Stimulated activated CD4-positive, alpha-beta T cell treated with anti-CD3 and anti-CD28 coated beads, Interleukin-4, amount 100 ng/mL, for 24 hours (primary cell): Measurements from ENCODE around the gene MMP24OS.

Experiments used
- DNase-seq: peaks from one replicate; pipeline ENCODE4 v3.0.0-alpha.2; 2020

Gene MMP24OS

DNA sequence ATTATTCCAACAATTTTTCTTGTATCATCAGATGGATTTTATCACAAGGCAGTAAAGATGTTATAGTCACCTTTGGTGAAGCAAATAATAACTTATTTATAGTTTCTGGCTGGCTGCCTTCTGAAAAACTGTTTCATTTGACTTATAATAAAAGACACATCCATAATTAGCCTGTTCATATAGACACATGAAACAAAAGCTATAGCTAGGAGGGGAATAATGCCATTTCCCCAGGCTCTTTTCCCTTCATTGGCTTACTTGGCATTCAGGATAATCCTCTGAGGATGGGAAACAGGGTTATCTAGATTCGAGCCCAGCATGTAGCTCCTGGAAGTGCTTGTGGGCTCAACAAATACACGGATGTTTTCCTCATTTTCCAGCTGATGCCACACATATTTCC, 33.9 kb downstream of the MMP24OS start:
- no peak for DNase-seq

DNA sequence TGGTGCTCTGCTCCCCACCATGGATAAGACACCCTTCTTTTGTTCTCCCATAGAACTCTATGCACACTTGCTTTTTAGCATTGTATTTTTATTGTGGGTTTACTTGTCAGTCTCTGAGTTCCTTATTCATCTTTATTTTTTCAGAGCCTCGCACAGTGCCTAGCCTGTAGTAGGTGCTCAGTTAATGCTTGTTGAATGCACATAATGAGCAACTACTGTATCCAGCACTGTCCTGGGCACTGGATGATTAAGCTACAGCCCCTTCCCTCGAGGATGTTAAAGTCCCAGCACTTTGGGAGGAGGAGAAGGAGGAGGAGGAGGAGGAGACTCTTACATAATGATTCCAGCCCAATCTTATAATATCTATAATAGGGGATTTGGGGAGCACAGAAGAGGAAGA, 34.6 kb downstream of the MMP24OS start:
- no peak for DNase-seq

DNA sequence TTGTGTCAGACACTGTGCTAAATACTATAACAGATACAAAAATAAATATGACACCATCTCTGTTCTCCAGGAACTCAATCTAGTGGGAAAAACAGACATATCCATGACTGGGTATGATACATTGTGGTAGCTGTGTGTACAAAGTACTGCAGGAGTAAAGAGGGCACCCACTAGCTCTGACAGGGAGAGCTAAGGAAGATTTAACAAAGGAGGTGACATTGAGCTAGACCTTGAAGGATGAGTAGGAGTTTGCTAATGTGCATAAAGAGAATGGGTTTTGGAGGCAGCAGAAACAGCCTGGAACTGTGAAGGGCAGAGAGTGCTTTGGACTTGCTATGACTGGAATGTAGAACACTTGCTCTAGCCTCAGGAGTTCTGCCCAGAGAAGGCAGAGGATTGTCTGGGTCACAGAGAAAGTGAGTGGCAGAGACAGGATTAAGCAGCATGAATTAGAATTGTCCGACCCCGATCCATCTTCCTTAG, 37.1 kb downstream of the MMP24OS start:
- no peak for DNase-seq

DNA sequence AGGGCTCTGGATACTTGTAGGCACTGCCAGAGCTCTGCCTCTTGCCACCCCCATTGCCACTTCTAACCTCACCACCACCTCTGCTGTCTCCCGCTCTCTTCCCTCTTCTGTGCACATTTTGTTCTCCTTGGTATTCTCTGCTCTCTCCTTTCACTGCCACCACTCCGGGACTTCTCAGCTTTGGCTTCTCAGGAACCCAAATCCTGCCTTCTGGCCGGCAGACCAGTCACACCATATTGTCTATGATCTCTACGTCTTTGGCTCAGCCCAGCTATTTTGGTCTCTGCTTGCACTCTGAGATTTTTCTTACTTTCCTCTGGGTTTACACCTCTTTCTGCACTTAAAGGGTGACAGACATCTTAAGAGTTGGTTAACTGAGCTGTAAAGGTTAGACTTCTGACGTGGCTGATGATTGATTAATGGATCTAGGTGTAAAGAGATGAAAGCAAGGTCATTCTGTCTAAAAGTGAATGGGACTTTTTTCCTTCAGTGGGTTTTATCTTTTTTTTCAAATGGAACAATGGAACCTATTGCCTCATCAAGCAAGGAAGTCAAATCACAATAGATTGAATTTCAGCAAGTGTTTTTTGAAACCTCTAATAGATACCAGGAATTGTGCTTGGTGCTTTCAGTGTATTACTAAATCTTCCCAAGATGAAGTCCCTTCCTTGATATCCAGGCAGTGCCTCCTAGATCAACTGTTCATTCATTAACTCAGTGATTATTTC, 37.7 kb downstream of the MMP24OS start:
- DNase-seq = no peak

DNA sequence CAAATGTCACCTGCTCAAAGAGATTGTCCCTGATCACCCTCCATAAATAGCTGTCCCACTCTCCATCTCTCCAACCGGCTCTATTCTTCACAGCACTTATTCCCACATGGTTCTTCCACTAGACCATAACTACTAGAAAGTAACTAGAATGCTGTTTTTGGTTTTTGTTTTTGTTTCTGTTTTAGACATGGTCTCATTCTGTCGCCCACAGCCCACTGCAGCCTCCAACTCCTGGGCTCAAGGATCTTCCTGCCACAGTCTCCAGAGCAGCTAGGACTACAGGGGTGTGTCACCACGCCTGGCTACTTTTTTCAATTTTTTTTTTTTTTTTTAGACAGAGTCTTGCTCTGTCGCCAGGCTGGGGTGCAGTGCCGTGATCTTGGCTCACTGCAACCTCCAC, 39.2 kb downstream of the MMP24OS start:
- no peak for DNase-seq

DNA sequence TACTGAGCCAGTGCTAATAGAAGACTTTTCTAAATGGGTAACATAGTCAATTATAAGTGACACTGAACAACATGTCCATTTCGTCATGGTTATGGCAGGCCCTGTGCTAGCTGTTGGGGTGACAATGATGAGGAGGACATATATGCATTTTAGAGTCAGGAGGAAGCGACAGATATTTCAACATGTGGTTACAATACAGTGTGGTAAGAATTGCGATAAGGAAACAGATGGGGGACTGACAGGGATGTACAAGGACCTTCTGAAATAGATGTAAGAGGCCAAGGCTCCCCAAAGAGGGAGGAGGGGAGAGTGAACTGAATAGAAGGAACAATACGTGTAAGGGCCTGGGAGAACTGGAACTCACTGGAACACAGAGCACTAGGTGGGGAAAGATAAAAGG, 39.8 kb downstream of the MMP24OS start:
- DNase-seq = no peak

DNA sequence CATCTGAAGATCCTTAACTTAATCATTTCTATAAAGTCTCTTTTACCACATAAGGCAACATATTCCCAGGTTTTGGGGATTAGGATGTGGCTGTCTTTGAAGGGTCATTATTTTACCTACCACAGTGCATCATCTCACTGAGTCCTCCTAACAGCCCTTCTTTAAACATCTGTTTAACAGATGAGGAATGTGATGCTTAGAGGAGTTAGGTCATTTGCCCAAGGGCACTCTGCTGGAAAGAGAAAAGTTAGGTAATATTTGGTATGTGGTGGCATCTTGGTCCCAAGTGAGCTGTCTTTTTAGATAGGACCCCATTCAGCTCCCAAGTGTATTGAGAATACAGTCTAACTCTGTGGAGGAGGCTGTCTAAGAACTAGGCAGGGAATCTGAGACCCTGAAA, 40.4 kb downstream of the MMP24OS start:
- no peak for DNase-seq

DNA sequence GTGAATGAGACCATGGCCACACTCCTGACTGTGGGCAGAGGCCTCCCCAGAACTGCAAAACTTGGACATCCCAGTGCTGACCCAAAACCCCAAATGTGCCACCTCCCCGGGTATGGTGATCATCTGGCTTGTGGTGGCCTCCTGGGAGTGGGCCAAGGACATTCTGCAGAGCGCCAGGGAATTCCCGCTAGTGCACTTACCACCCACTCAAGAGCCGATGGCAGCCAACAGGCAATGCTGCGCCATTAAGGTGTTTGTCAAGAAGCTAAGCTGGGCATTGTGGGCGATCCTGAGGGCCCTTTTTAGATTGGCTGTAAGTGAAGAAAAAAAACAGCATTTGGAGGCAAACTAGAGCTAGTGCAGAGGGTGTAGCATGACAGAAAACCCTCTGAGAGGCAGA, 42.0 kb downstream of the MMP24OS start:
- no peak for DNase-seq

DNA sequence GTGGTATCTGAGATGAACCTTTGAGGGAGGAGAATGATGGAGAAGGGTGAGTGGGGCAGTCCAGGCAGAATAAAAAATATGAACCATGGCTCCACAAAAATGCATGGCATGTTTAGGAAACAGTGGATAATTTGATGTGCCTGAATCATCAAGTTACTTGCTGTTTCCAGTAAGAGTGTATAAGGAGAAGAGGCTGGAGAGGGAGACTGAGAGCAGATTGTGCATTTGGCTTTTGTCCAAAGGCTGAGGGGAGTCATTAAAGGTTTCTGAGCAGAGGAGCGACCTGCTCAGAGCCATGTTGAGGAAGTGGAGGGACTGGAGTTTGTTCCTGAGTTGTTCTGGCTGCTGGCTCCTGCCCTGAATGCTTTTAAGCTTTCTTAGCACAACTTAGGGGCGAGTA, 45.3 kb downstream of the MMP24OS start:
- no peak for DNase-seq

DNA sequence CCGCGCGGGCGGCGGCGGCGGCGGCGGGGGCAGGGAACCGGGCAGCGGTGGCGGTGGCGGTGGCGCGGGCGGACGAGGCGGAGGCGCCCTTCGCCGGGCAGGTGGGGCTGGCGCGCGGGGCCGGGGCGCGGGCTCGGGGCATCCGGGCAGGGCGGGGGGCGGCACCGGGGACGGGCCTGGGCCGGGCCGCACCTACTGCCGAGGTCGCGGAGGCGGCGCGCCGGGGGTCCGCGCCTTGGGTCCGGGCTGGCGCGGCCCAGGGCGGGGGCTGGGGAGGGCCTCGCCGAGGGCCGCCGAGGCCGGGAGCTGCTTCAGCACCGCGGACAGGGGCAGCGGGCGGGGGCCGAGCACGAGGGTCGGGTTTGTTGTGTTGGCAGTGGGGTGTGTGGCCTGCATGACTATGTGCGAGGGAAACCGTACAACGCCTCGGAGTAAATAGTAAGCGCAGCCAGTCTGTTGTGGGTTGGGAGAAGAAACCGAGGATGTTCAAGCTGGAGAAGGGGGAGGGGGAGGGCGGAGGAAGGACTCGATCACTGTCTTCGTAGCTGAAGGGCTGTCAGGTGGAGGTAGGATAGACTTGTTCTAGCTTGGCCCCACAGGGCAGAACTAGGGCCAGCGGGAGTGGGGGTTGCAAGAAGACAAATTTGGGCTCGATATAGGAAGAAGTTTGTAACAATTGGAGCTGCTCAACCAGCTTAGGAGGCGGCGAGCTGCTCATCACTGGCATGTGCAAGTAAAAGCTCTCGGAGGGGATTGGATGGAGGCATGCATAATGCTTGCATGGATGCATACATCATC, 50.8 kb downstream of the MMP24OS start:
- peak; percentile 46 for DNase-seq
